GM18951 (cell line): ENCODE measurements around the gene MYOZ3.

Experiments used
- POLR2A ChIP-seq: IDR thresholded peaks from 4 replicates; pipeline ENCODE4 v1.6.1; 2011; ENCODE audit warnings: mild to moderate bottlenecking; ENCODE audit not compliant: insufficient read length, insufficient read depth; ENCODE audit errors: extremely low read depth
- in situ Hi-C: fragments of 300-500 bp; cut with MboI; formaldehyde crosslinking; loops from one replicate; pipeline ENCODE4 v1.12.0; 2022; ENCODE audit warnings: low sequenced_read_pairs, mixed read lengths, inconsistent platforms; ENCODE audit not compliant: unreplicated experiment

MYOZ3 gene

DNA sequence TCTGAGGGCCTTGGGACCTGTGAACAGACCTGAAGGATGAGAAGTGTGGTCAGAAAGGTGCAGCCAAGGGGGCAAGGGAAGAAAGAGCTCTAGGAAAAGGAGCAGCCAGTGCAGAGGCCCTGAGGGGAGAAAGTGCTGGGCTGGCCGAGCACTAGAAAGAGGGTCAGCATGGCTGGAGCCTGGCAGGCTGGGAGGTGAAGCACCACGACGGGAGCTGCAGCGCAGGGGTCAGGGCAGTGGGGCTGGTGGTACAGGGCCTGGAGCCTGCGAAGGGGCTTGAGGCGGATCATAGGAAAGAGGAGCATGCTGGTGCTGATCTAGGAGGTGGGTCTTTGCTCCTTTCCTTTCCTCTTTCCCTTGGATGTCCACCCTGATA, 29.7 kb upstream of the MYOZ3 start:
- in situ Hi-C loops: no loop called here

DNA sequence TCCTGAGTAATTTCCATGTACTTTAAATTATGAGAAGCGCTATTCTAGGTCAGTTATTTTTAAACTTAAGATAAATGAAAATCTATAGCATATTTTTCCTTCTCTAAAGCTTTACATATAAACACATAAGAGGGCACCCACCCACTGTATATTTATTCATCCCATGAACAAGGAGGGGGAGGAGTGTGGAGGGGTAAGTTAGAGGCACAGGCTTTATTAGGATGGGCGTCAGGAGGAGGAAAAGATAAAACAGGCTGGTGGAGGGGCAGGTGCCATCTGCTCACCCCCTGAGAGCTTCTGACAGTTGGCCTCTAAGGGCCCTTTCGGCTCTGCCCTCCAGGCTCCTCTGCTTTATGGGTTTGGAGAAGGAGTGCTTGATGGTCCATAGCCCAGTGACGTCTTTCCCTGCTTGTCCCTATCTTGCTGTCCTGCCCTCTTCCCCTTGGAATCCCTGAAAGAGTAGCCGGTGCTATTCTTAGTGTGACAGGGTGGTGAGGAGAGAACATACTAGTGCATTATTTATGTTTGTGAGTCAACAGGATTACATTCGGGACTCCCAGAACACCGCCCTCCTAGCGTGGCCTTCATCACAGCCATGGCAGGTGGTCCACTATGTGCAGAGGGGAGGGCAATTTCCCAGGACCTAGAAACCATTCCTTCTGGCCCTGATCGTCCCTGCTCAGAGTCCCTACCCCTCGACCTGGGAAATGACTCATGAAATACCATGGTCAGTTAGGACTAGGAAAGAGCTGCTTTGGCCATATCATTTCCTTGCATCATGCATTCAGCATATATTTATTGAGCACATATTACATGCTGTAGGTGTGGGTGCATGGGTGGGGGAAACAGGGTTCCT, 28.5 kb upstream of the MYOZ3 start:
- no peak for TF ChIP-seq POLR2A
- in situ Hi-C loops: no loop called here

More for the DNA sequence above, 29.7 kb upstream of the MYOZ3 start:
- TF ChIP-seq POLR2A: no peak

DNA sequence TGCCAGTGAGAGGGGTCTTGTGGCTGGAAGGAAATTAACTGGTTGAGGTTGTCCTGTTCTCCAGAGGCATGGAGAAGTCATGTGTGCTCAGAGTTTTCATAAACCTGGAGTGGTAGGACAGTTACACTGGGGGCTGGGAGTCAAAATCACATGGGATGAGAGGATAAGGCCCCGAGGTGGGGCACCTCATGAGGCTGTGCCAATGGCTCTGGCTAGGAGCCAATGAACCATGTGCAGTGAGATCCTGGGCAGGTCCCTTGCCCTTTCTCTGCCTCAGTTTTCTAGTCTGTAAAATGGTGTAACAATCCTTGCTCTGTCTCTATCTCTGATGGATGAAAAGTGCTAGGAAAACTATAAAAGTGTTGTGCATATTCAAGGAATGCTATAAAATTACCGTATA, 27.6 kb upstream of the MYOZ3 start:
- TF ChIP-seq POLR2A: no peak
- in situ Hi-C loops: no loop called here

DNA sequence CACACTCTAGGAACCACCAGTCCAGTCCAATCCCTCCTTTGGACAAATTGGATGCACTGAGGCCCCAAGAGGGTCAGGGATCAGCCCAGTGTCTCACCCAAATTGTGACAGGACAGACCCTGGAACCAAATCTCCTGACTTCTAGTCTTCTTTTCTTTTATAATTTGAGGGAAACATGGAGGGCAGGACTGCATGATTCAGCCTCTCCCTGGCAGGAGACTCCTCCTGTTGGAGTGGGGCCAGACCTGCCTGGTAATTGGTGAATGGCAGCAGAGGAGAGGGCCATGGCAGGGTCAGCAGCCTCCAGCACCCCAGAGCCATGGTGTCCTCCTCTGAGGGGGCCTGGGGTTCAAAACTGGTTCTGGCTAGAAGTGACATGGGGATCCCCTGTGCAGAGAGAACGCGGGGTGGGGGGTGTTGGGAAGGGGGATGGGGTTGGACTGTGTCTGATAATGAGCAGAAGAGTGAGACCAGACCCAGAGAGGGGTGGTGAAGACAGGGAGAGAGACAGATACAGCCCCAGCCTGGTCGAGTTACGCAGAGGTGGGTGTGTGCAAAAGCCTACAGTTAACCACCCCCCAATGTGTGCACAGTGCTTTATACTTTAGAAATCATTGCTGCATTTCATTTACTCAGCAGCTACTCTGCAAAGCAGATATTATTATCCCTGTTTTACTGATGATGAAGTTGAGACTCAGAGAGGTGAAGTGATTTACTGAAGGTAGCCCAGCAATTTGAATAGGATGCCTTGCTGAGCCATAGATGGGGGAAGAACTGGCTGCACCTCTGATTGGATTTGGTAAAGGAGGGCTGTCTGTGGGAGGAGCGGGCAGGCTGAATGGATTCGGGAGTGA, 24.4 kb upstream of the MYOZ3 start:
- no peak for TF ChIP-seq POLR2A
- in situ Hi-C loops: no loop called here

DNA sequence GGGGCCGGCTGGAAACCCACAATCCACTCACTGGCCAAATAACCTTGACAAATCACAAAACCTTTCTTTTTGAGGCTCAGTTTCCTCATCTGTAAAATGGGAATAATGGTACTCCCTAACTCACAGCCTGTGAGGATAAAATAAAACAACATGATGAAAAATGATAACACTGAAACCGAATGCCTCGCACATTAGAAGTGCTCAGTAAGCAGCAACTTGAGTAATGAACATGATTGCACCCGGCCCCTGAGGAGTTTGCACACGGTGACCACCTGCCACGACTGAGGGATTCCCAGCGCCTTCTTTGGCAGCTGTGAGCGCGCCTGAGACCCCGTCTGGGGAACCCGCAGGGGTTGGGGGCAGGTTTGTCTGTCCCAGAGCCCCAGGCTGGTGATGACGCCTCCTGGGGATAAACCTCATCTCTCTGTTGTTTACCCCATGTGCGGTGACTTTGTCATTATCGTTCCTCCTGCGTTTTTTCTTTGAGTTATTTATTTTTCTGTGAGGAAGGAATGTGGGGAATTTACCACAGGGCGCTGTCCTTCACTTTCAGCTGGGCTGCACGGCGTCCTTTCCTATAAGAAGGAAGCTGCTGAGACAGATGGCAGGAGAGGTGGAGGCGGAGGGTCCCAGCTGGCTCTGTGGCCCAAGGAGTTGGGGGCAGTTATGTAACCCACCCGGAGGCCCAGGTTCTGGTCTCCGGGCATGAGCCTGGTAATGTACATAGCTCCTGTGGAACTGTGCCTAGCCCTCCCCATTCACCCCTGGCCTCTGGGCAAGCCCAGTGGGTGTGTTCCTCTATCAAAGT, 23.6 kb upstream of the MYOZ3 start:
- no peak for TF ChIP-seq POLR2A
- in situ Hi-C loops: no loop called here

DNA sequence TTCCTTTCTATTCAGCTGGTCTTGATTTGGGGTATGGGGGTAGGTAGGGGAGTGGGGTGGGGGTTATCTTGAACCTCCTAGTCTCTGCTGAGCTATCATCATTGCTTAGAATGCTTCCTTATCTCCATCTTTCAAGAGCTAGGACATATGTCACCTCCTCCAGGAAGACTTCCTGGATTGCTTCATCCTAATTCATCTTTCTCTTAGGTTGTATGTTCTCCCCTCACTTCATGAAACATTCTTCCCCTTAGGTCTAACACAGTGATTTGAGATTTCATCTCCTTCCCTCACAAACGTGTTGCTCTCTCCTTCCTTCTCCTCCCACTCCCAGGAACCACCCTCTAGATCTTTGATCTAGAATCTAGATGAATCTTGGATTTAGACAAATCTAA, 23.0 kb upstream of the MYOZ3 start:
- TF ChIP-seq POLR2A: no peak

DNA sequence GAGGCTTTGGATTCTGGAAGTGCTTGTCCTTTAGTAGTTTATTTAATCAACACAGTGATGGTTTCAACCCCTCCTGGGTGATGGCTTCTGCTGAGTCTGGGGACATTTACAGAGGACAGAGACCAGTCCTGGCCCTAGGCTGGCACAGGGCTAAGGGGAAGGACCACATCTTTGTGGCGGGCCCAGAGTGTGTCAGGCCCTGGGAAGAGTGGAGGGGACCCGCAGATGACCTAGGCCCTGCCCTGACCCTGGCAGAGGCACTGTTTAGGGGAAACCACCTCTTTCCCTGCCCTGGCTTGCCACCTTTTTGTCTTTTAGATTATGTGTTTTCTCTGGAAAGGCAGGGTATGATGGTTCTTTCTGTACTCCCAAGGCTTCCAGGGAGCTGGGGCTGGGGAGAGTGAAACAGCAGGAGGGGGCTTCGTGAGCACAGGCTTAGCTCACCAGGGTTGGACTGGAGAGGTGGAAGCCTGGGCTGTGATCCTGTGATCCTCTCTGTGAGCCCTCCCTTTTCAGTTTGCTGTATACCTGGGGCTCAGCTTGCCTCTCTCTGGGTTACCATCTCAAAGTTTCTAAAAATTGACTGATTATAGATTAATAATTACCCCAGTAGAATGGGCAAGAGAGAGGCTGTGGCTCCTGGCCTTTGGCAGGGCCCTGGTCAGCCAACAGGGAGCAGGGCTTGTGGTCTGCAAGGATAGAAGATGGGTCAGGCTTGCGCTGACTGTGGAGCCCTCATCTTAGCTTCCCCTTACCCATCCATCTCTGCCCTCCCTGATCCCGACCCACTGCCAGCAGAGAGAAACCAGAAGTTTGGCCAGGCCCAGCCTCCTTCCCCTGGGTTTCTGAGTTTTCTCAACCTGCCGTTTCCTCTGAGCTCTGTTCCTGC, 22.3 kb upstream of the MYOZ3 start:
- no peak for TF ChIP-seq POLR2A
- in situ Hi-C loops: no loop called here

More for the DNA sequence above, 23.0 kb upstream of the MYOZ3 start:
- in situ Hi-C loops: no loop called here

DNA sequence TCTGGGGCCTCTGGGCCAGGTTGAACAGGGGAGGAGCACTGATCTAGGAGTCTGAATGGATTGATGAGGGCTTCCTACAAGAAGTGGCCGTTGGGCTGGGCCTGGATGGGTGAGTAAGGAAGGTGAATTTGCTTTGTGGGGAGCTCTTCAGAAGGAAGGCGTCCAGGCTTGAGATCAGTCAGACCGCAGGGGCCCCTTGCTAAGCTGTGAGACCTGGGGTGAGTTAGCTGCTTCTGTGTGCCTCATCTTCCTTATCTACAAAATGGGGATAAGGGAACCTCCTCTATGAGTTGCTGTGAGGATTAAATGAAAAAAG, 21.7 kb upstream of the MYOZ3 start:
- in situ Hi-C loops: no loop called here
- TF ChIP-seq POLR2A: no peak

DNA sequence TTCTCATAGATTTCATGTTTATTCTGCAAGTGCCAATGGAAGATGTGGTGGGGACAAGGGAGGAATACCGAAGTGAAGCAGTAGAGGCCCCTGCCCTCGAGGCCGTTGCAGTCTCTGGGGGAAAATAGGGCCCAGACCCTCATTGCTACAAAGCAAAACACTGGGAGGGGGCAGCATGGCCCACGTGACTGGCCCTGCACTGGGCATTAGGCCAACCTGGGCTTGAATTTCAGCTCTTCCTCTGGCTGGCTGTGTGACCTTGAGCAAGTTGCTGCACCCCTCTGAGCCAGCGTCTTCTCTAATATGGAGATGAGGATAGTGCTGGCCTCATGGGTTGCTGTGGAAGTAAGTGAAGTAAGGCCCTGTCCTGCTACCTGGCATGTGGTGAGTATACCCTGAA, 21.3 kb upstream of the MYOZ3 start:
- in situ Hi-C loops: loop anchor here (5.0 kb wide), 1 partner anchor 72 kb away; no protein-coding TSS in a partner anchor

DNA sequence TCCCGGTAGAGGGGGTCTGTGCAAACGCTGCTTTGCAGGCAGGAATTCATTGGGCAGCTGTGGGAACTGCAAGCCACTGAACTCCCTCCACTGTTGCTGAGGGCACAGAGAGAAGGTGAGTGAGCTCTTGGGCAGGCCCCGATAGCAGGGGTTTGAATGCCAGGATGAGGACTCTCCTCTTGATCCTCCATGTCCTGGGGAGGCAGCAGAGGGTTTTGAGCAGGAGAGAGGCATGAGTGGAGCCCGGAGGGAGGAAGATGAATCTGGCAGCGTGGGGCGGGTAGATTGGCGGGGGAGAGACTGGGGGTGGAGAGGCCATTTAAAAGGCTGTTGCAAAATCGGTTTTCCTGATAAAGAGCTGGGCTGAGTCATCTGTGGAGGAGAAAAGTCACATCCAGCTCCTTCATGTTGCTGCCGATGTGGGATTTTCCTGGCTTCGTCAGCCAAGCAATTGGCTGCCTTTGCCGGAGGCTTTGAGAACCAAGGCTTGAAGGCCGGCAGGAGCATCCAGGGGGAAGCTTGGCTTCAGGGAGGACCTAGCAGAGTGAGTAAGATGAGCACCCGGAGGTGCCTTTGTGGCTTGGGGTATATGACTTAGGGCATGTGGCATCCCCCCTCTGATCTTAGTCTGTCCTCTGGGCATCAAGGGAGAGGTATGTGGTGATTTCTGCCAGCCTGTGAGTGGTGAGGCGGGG, 20.6 kb upstream of the MYOZ3 start, which contains the start of gene SYNPO:
Gene SYNPO (plus strand): TSS at position 350 of the 695 bp plus-strand sequence. CDS start 7,616 bp downstream, outside the sequence.
- TF ChIP-seq POLR2A: no peak
- in situ Hi-C loops: loop anchor here (5.0 kb wide), 1 partner anchor 73 kb away; no protein-coding TSS in a partner anchor

More for the DNA sequence above, 21.3 kb upstream of the MYOZ3 start:
- no peak for TF ChIP-seq POLR2A

DNA sequence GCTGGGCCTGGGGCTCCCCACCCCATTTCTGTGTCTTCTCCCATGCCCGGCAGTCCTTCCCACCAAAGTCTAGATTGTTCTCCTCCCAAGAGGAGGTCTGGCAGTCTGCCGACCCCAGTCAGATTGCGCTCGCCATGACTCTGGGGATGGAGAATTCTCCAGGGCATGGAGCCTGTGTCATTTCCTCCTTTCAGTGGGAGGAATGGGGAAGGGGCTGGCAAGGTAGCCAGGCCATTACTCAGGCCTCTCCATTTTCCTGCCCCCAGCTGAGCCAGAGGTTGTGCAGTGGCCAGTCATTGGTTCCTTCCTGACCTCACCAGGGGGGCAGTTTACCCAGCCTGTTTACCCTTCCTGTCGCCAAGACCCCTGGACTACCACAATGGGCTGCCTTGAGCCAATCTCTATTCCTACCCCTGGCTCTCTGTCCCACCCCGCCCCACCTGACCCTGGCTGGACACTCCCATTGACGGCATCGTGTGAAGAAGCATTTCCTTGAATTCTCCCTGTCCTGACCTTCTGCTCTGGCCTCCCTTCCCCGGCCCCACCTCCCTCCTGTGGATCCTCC, 20.0 kb upstream of the MYOZ3 start:
- in situ Hi-C loops: loop anchor here (5.0 kb wide), 1 partner anchor 74 kb away; no protein-coding TSS in a partner anchor
- no peak for TF ChIP-seq POLR2A
